Fibroblast of lung (primary cell): ENCODE data around the gene RET.

ENCODE experiments used
- EZH2 ChIP-seq: IDR thresholded peaks from 2 replicates; pipeline ENCODE4 v1.5.1; 2012; ENCODE audit warnings: low read length, control low read depth, mild to moderate bottlenecking; ENCODE audit errors: missing control alignments
- TF ChIP-seq, protein P1 (sequence below), 2 donors: IDR thresholded peaks in 1 of 2; conservative IDR thresholded peaks in 1 of 2; 1 replicate in 1 of 2; 2 replicates in 1 of 2; pipeline ENCODE4 v1.5.1; 2011 to 2012; ENCODE audit warnings: low read length in 2 of 2, control low read depth in 1 of 2, inconsistent platforms in 1 of 2, low read depth in 1 of 2, mild to moderate bottlenecking in 1 of 2

DNA sequence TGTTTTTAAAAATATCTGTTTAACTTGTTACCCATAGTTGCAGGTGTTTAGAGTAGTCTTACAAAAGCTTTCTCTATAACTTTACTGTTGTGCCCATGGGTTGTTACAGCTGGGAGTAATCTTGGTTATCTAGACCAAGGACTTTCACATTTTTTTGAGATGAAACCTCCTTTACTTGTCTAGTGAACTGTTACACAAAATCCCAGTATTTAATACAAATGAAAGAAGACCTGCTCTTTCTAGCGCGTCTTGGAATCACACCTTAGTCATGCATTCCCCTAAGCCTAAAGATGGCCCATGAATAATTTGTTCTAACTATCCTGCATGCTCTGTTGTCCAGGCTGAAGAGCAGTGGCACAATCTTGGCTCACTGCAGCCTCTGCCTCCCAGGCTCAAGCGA, 99.4 kb downstream of the RET start:
- TF ChIP-seq, protein P1, sequence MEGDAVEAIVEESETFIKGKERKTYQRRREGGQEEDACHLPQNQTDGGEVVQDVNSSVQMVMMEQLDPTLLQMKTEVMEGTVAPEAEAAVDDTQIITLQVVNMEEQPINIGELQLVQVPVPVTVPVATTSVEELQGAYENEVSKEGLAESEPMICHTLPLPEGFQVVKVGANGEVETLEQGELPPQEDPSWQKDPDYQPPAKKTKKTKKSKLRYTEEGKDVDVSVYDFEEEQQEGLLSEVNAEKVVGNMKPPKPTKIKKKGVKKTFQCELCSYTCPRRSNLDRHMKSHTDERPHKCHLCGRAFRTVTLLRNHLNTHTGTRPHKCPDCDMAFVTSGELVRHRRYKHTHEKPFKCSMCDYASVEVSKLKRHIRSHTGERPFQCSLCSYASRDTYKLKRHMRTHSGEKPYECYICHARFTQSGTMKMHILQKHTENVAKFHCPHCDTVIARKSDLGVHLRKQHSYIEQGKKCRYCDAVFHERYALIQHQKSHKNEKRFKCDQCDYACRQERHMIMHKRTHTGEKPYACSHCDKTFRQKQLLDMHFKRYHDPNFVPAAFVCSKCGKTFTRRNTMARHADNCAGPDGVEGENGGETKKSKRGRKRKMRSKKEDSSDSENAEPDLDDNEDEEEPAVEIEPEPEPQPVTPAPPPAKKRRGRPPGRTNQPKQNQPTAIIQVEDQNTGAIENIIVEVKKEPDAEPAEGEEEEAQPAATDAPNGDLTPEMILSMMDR (conservative IDR thresholded peaks at IDR 0.05 in 1 of 2, IDR thresholded peaks at IDR 0.05 in 1 of 2; ENCODE audit: low read depth in 1 of 2, low read length in 2 of 2) = no peak
- TF ChIP-seq EZH2 = no peak
